ENCODE results near the gene OR2F1. TPM values are rescaled to one million over a fixed set of nuclear protein-coding genes. Genes with fewer than 3 reads are reported as not detected.

The OR2F1 gene
- total RNA-seq, 1 experiment from 2014 or later = not detected

- H3K4me2 ChIP-seq (ENCODE audit: low read length) = no peak overlapping the region
- no peak overlapping the region for H3K9ac ChIP-seq (ENCODE audit: low read length)
Observed at GRCh38 chr7:143979359-143979758, 24.7 kb downstream of the OR2F1 start.

GRCh38 chr7:143979998-143980397 is 25.4 kb downstream of the OR2F1 start:
- H3K36me3 ChIP-seq (ENCODE audit: control insufficient read depth in 1 of 2, insufficient read depth in 2 of 2, low read length in 2 of 2) = no peaks in the 10 kb centered on the region
- DNase-seq (ENCODE audit: low read depth, low spot score) (no peak), ATAC-seq (no peak)
- H2AFZ ChIP-seq (ENCODE audit: low read depth, low read length, poor library complexity, severe bottlenecking) = no peak overlapping the region
- no TSS peak for BruUV-seq (replicated peaks)
- H3K9me2 ChIP-seq (ENCODE audit: insufficient read depth) = no peaks in the 10 kb centered on the region
- no peak overlapping the region for H3K27ac ChIP-seq (ENCODE audit: low read depth, low read length)
- no peaks in the 10 kb centered on the region for H3K27me3 ChIP-seq (ENCODE audit: insufficient read depth, low read length)
- no peak overlapping the region for H3K4me3 ChIP-seq (replicated peaks in 1 of 2; ENCODE audit: low read depth in 1 of 2, low read length in 2 of 2)
- no peaks in the 10 kb centered on the region for H3K9me3 ChIP-seq (ENCODE audit: control insufficient read depth in 1 of 2, insufficient read depth in 1 of 2, low read depth in 1 of 2, low read length in 2 of 2)
- no peaks in the 10 kb centered on the region for H3K4me1 ChIP-seq (ENCODE audit: control insufficient read depth in 1 of 2, insufficient read depth in 2 of 2, low read length in 2 of 2)
- ChIA-PET RAD21 (ENCODE audit: low non-redundant PET in 1 of 2, low total read pairs in 2 of 2, uncharacterized antibody in 2 of 2, unreplicated experiment in 2 of 2) (no interaction called here), POLR2A (no interaction called here), CTCF (no interaction called here)
- no peaks in the 10 kb centered on the region for H3K79me2 ChIP-seq (ENCODE audit: insufficient read depth, low read length)
- no peak overlapping the region for H3K4me2 ChIP-seq (ENCODE audit: low read length)
- H4K20me1 ChIP-seq (ENCODE audit: insufficient read depth) = no peaks in the 10 kb centered on the region
- H3K9ac ChIP-seq (ENCODE audit: low read length) = no peak overlapping the region
- intact Hi-C loops (cut with micrococcal nuclease) = loop anchor here (5.0 kb wide), 1 partner anchor 32 kb away; no protein-coding TSS in a partner anchor
- TF ChIP-seq POLR2A (IDR thresholded peaks at IDR 0.05; ENCODE audit: borderline replicate concordance, extremely low read depth, insufficient read depth, insufficient read length) = no peak
- TF ChIP-seq SP1 (IDR thresholded peaks at IDR 0.05; ENCODE audit: low read depth) = no peak
- no peak for TF ChIP-seq EZH2phosphoT487 (IDR thresholded peaks at IDR 0.05; ENCODE audit: borderline replicate concordance)
- no peak for TF ChIP-seq ZFX (IDR thresholded peaks at IDR 0.05)
- no peak for TF ChIP-seq CTCF (IDR thresholded peaks at IDR 0.05 in 2 of 3, conservative IDR thresholded peaks at IDR 0.05 in 1 of 3; ENCODE audit: borderline replicate concordance in 1 of 3, insufficient read depth in 1 of 3, low read depth in 2 of 3, low read length in 2 of 3)
- no peak for TF ChIP-seq SRF (IDR thresholded peaks at IDR 0.05; ENCODE audit: low read depth)
- TF ChIP-seq JUND (IDR thresholded peaks at IDR 0.05) = no peak
- TF ChIP-seq POLR2AphosphoS5 (IDR thresholded peaks at IDR 0.05; ENCODE audit: low read depth, low read length) = no peak
- no peak for TF ChIP-seq REST (IDR thresholded peaks at IDR 0.05; ENCODE audit: low read depth)

More at GRCh38 chr7:143979359-143979758, 24.7 kb downstream of the OR2F1 start:
- intact Hi-C loops (cut with micrococcal nuclease) = loop anchor here (5.0 kb wide), 1 partner anchor 33 kb away; no protein-coding TSS in a partner anchor
- Histone ChIP-seq H3K4me1 (ENCODE audit: control insufficient read depth in 1 of 2, insufficient read depth in 2 of 2, low read length in 2 of 2) (no peaks in the 10 kb centered on the region), H3K9me3 (ENCODE audit: control insufficient read depth in 1 of 2, insufficient read depth in 1 of 2, low read depth in 1 of 2, low read length in 2 of 2) (no peaks in the 10 kb centered on the region), H4K20me1 (ENCODE audit: insufficient read depth) (no peaks in the 10 kb centered on the region), H3K27ac (ENCODE audit: low read depth, low read length) (no peak overlapping the region), H3K79me2 (ENCODE audit: insufficient read depth, low read length) (no peaks in the 10 kb centered on the region), H2AFZ (ENCODE audit: low read depth, low read length, poor library complexity, severe bottlenecking) (no peak overlapping the region), H3K4me3 (replicated peaks in 1 of 2; ENCODE audit: low read depth in 1 of 2, low read length in 2 of 2) (no peak overlapping the region), H3K27me3 (ENCODE audit: insufficient read depth, low read length) (no peaks in the 10 kb centered on the region), H3K9me2 (ENCODE audit: insufficient read depth) (no peaks in the 10 kb centered on the region), H3K36me3 (ENCODE audit: control insufficient read depth in 1 of 2, insufficient read depth in 2 of 2, low read length in 2 of 2) (no peaks in the 10 kb centered on the region)
- ChIA-PET RAD21 (ENCODE audit: low non-redundant PET in 1 of 2, low total read pairs in 2 of 2, uncharacterized antibody in 2 of 2, unreplicated experiment in 2 of 2) (no interaction called here), CTCF (no interaction called here), POLR2A (no interaction called here)
- ATAC-seq (no peak), DNase-seq (ENCODE audit: low read depth, low spot score) (no peak)
- BruUV-seq (replicated peaks) = no TSS peak
- no peak for TF ChIP-seq FOSL1 (IDR thresholded peaks at IDR 0.05; ENCODE audit: low read depth)
- TF ChIP-seq SIN3A (IDR thresholded peaks at IDR 0.05; ENCODE audit: low read depth) = no peak
- TF ChIP-seq ZFX (IDR thresholded peaks at IDR 0.05) = no peak
- TF ChIP-seq ZNF274 (IDR thresholded peaks at IDR 0.05; ENCODE audit: low read depth, low read length) = no peak
- no peak for TF ChIP-seq CEBPB (IDR thresholded peaks at IDR 0.05; ENCODE audit: low read depth)
- TF ChIP-seq EZH2 (IDR thresholded peaks at IDR 0.05) = no peak
- no peak for TF ChIP-seq EGR1 (IDR thresholded peaks at IDR 0.05; ENCODE audit: low read depth)
- no peak for TF ChIP-seq TCF7L2 (IDR thresholded peaks at IDR 0.05; ENCODE audit: borderline replicate concordance, extremely low read depth, insufficient read depth, insufficient read length)
- TF ChIP-seq JUND (IDR thresholded peaks at IDR 0.05) = no peak
- no peak for TF ChIP-seq SRF (IDR thresholded peaks at IDR 0.05; ENCODE audit: low read depth)
- TF ChIP-seq MAX (IDR thresholded peaks at IDR 0.05) = no peak
- no peak for TF ChIP-seq EZH2phosphoT487 (IDR thresholded peaks at IDR 0.05; ENCODE audit: borderline replicate concordance)
- no peak for TF ChIP-seq CBX3 (IDR thresholded peaks at IDR 0.05; ENCODE audit: low read depth)
- no peak for TF ChIP-seq ATF3 (IDR thresholded peaks at IDR 0.05)
- TF ChIP-seq YY1 (IDR thresholded peaks at IDR 0.05; ENCODE audit: extremely low read depth, insufficient replicate concordance, low read depth, low read length) = no peak
- no peak for TF ChIP-seq ELF1 (IDR thresholded peaks at IDR 0.05; ENCODE audit: borderline replicate concordance, low read depth)
